GM21360 (cell line): ENCODE measurements around the gene MAGED1.
A peak's percentile ranks its signal among the peaks of the same experiment; 100 is the strongest.

Experiments used
- ATAC-seq: cut with Tn5 transposase; IDR thresholded peaks from one replicate; pipeline ENCODE4 v1.9.1; 2021; ENCODE audit warnings: mild to moderate bottlenecking, moderate library complexity; ENCODE audit not compliant: unreplicated experiment

Gene MAGED1, protein sequence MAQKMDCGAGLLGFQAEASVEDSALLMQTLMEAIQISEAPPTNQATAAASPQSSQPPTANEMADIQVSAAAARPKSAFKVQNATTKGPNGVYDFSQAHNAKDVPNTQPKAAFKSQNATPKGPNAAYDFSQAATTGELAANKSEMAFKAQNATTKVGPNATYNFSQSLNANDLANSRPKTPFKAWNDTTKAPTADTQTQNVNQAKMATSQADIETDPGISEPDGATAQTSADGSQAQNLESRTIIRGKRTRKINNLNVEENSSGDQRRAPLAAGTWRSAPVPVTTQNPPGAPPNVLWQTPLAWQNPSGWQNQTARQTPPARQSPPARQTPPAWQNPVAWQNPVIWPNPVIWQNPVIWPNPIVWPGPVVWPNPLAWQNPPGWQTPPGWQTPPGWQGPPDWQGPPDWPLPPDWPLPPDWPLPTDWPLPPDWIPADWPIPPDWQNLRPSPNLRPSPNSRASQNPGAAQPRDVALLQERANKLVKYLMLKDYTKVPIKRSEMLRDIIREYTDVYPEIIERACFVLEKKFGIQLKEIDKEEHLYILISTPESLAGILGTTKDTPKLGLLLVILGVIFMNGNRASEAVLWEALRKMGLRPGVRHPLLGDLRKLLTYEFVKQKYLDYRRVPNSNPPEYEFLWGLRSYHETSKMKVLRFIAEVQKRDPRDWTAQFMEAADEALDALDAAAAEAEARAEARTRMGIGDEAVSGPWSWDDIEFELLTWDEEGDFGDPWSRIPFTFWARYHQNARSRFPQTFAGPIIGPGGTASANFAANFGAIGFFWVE

DNA sequence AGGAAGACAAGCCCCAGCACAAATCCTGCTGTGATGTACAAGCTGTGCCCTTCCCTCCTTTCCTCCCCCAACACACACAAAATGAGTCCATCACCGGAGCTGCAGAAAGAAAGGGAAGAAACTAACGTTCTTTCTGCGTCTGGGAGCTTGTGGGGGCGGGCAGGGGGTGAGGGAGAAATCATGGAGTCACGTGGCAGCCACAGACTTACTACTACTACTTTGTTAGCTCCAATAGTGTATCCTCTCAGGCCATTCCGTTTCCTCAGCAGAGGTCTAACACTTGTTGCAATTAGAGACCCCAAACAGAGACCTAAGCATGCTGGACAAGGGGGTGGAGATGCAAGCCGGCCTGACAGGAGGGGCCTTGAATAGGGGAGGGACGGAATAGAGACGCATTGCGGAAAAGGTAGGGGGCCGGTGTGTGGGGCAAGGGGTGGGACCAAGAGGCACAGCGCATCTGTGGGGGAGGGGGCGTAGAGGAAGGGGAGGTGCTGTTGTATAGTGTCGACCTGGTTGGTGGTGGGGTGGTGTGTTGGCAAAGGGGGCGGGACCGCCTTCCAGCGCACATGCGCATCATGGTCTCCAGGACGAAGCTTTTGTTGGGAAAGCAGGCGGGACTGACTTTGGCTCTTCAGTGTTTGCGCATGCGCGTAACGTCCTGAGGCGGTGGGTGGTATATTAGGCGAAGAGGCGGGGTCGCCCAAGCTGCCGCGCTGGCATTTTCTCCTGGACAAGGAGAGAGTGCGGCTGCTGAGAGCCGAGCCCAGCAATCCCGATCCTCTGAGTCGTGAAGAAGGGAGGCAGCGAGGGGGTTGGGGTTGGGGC lies at the start of gene MAGED1:
MAGED1 (plus strand) TSS at position 703 of the 825 bp plus-strand sequence. CDS start 682 bp downstream, outside the sequence.
- ATAC-seq = peak; percentile 64

DNA sequence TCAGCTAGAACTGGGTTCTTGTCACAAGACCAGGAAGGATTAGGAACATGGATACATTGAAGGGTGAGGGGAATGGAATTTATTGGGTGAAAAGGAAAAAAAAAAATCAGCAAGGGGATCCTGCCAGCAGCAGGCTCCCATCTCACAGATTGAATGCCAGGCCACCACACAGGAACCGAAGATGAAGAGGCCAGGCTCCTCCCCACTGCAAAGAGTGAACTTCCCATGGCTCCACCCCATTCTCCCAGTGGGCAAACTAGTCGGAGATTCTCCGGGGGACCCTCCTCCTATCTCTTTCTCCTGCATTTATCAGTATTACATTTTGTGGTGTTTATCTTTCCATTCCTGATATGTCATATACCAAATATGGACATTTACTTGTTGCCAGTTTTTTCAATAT lies 46.0 kb upstream of the MAGED1 start:
- ATAC-seq = no peak

DNA sequence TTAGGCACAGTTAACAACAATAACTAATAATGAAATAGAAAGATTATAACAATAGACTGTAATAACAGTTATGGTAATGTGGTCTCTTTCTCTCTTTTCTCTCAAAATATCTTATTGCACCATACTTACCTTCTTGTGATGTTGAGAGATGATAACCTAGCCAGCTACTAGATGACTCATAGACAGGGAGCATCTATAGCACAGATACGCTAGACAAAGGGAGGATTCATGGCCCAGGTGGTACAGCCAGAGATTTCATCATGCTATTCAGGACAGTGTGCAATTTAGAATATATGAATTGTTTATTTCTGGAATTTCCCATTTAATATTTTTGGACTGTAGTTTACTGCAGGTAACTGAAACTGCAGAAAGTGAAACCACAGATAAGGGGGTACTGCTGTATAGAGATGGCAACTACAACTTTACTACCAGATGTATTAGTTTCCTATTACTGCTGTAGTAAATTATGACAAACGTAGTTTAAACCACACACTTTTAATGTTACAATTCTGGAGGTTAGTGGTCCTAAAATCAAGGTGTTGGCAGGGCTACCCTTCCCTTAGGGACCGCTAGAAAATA lies 41.8 kb upstream of the MAGED1 start:
- ATAC-seq = peak; percentile 79

DNA sequence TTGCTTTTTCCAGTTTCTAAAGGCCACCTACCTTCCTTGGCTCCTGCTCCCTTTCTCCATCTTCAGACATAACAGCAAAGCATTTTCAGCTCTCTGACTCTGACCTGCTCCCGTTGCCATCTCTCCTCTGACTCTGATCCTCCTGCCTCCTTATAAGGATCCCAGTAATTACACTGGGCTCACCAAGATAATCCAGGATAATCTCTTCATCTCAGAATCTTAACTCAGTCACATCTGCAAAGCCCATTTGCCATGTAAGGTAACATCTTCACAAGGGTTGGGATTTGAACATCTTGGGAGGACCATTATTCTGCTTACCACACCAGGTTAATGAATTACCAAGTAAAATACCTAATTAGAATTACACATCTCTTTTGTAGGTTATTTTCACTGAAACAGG lies 41.3 kb upstream of the MAGED1 start:
- no peak for ATAC-seq

DNA sequence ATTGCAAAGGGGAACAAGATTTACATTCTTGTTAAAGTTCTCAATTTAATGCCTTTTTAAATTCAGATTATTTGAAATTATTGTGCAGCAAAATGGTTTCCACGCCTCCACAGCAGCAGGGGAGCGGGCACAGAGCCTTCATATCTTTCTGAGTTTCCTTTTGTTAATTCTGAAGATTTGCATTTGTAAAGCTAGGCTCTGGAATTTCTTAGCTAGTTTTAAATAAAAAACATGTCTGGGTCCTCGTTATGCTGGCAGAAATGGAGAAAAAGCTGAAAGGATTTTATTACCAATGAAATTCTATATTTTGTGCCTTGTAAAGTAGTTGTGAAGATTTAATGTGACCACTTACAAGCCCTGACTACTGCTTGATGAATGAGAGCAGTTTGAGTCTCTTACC lies 40.8 kb upstream of the MAGED1 start:
- no peak for ATAC-seq

DNA sequence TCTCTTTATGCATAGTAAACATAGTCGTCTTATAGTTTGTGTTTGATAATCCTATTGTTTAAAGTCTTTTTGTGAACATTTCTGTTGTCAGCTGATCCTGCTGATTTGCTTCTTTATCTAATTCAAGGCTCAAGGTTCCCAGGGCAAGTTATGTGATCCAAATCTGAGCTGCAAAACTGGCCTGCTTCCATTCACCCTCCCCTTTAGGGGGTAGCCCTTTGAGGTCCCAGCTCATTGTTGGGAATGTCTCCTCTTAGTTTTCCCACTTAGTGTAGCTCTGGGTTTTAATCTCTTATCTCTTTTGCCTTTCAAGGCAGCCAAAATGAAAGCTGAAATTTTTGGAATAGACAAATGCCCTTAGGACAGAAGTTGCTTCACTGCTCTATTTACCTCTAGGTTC lies 40.2 kb upstream of the MAGED1 start:
- ATAC-seq = no peak

DNA sequence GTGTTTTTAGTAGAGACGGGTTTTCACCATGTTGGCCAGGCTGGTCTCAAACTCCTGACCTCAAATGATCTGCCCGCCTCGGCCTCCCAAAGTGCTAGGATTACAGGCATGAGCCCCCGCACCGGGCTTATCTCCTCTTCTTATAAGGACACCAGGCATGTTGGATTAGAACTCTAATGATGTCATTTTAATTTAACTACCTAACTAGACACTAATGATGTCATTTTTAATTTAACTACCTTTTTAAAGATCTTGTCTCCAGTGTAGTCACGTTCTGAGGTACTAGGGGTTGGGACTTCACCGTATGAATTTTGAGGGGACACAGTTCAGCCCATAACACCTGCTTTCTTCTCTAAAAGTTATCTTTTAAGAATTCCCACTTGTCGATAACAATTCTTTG lies 37.7 kb upstream of the MAGED1 start:
- ATAC-seq = no peak

DNA sequence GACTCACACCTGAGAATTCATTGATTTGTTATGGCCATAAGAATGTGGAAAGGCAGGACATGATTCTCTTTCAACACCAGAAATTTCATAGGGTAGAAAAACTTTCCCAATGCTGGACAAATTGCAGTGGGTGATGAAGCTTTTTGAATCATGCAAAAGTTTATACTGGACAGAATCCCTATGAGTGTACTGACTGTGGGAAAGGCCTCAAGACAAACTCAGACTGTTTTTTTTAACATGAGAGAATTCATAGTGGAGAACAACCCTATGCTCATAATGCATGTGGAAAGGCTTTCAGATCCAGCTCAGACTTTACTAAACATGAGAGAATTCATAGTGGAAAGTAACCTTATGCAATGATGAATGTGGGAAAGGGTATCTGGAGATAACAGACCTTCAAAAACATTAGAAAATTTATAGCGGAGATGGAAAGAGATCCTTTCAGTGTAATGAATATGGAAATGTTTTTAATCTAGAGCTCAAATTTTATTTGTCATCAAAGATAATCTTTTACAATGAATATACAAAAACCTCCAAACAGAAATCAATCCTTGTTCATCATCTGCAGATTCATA lies 36.2 kb upstream of the MAGED1 start:
- ATAC-seq = no peak

DNA sequence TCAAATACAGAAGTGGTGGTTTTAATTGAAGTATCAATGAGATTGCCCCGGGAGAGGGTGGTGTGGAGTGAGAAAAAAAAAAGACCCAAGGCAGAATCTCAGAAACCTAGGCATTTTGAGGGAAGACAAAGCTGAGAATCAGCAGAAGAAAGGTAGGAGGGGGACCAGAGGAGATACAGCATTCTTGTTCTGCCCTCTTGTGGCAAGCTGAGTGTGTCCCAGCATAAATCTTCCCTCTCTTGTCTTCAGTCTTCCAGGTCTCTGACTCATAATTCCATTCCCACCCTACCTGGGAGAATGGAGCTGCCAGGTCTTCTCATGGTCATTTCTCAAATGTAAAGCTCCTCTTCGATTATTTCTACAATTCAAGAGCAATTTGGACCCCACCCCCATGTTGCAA lies 32.7 kb upstream of the MAGED1 start:
- ATAC-seq = no peak

DNA sequence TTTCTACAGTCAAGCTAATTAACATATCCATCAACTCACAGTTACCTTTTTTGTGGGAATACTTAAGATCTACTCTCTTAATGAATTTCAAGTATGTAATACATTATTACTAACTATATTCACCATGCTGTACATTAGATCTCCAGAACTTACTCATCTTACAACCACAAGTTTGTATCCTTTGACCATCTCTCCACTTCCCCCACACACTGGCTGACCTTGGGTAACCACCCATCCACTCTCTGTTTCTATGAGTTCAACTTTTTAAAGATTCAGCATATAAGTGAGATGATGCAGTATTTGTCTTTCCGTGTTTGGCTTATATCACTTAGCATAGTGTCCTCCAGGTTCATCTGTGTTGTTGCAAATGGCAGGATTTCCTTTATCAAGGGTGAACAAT lies 30.5 kb upstream of the MAGED1 start:
- no peak for ATAC-seq

DNA sequence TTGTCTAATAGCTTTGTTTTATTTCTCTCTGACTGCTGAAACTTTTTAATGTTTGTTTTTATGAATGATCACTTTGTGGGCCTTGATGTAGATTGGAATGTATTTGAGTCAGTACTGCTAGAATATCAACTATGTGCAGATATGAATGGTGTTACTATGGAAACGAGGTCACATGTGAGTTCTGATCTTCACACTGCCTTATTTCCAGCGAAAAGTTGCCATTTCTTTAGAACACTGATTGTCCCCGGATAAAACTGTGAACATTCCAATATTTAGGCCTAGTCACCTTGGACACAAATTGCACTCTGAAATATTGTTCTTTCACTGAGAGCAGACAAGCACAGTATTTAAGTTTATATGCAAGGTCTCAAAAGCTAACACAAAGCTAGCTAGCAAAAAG lies 27.2 kb upstream of the MAGED1 start:
- ATAC-seq = no peak

DNA sequence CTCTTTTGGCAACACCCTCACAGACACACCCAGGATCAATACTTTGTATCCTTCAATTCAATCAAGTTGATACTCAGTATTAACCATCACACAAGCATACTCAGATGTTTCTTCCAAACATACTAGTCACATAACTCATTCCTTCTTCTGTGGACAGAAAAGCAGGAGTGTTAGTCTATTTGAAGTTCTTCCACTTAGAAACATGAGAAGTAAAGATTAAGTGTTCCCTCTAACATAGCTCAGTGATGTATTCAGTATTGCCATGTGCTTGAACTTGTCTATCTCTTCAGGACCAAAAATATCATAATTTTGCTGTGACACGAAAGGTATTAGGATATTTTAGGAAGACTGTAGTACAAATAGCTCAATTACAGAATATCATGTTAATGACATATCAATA lies 25.8 kb upstream of the MAGED1 start:
- ATAC-seq = no peak

DNA sequence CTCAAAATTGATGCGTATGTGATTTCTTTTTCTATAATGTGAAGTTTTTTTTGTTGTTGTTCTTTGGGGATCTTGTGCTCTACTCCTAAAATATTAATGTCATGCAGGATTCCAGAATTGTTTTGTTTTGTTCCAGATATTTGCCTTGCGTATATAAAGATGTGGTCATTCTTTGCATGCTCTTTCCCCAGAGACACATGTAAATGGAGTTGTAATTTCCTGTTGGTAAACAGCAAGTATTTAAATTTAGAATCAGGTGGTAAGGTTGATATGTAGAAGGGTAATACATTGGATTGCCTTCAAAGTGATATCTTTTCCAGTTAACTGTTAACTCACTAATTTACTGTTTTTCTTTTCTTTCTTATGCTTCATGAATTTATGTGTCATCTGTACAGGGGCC lies 23.1 kb upstream of the MAGED1 start:
- no peak for ATAC-seq

DNA sequence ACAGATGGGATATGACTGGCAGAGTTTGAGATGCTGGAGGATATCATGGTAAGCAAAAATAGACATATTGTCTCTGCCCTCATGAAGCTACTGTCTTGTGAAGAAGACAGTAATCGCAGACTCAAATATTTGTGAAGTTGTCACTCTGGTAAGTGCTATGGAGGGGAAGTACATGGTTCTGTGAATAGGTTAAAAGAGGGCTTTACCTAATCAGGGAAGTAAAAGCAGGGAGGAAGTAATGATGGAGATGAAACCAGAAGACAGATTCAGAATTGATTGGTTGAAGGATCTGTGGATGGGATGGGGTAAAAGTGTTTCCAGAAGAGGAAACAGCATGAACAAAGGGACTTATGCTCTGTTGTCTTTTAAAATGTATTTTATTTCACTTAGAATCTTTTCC lies 19.3 kb upstream of the MAGED1 start:
- ATAC-seq = no peak

DNA sequence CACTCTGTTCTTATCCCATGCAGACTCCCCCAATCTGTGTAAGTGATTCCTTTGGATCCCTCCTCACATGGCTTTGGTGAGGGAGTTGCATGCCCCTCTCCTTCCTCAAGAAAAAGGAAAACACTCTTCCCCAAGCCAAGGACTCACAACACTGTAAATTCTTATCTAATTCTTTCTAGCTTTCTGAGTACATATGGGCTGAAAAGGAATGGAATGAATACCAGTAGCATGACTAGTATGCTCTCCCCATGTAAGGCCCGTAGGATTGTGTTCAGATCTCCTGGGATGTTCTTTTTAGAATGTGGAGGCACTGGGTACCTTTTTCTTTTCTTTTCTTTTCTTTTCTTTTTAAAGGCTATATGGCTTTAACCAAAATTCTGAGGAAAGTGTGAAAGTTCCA lies 17.0 kb upstream of the MAGED1 start:
- ATAC-seq = no peak

DNA sequence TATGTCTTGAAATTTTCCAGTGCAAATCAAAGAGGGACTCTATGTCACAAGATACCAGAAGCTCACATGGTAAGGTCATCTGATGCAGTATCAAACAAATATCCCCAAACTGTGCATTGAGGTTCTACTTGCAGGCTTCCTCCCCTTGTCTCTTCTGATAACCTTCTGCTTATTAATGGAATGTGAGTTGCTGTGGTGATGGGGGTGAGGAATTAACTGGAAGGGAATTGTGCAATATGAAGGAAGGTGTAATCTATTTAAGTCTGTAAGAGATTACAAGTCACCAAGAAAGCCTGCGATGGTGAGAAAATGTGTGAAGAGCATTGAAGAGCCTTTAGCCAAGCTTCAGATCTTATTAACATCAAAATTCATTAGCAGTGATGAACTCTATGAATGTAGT lies 15.4 kb upstream of the MAGED1 start:
- ATAC-seq = no peak

DNA sequence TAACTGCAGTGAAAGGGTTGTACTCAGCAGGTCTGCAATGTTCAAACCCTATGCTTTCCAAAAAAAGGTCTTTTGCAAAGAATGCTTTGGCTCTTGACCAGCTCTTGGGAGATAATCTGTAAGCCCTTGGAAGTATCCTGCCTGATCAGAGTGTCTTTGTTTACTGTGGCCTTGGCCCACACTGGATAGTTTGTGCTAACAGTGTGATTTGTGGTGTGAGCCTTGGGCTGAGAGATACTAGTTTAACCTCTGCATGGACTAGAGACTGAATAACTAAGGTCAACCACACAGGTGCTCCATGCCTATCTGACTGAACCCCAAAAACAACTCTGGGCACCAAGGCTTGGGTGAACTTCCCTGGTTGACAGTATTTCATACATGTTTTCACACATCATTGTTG lies 3.6 kb upstream of the MAGED1 start:
- no peak for ATAC-seq

DNA sequence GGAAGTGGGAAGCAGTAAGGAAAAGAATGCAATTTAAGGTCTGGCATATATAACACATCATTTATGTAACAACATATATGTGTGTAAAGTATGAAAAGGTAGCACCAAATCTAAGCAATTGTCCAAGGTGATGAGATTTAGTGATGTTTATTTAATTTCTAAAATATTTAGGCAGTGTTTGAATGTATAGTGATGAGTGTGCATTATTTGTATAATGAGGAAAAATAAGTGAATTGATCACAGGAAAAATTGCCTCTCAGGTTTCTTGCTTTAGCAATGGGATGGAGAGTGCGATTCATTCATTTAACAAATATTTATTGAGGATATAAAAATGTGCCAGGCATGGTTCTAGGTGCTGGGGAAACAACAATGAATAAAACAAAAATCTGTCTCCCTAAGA lies 2.2 kb upstream of the MAGED1 start:
- no peak for ATAC-seq

DNA sequence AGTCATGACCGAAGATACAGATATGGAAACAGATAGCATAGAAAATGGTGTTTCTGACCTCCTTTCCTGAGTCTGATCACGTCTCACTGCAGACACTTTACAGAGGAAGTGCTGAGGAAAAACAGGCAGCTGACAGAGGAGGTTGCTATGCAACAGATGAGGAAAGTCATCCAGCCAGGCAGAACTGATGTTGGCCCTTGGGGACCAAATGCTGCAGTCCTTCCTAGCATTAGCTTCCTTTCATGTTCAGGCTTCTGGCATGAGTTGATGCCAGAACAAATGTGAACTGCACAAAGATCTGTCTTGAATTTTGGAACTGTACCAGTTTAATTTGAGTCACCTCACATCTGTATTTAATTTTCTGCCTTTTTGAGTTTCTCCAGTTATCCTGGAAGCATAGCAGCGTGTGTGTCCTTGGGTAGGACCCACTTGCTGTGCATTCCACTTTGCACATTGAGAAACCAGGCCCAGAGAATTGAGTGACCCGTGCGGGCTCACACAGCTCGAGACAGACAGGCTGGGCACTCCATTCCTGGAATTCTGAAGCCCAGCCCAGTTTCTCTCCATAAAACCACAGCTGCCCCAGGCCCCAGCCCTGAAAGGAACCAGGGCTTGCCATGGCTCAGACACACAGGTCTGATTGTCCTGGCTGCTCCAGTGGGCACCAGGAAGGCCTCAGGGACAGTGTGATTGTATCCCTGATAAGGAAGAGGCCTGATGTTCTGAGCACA lies 1.4 kb upstream of the MAGED1 start:
- ATAC-seq = no peak
